H1 (cell line): ENCODE results near the gene CWH43. TPM values are rescaled to one million over a fixed set of nuclear protein-coding genes. Genes with fewer than 3 reads are reported as not detected.

Experiments used
- CTCF ChIA-PET: fragments of 300-600 bp; sonication (Branson Sonifier 250); formaldehyde crosslinking; loops from one replicate; lab custom pipeline; 2021; ENCODE audit not compliant: partially characterized antibody; lab: Charles Lee
- POLR2A ChIA-PET: fragments of 300-600 bp; sonication (Branson Sonifier 250); formaldehyde crosslinking; loops from one replicate; lab custom pipeline; 2021; ENCODE audit warnings: inconsistent platforms; ENCODE audit not compliant: partially characterized antibody; lab: Charles Lee
- DNase-seq, 2 experiments: peaks; one replicate each; pipeline versions ENCODE4 v3.0.0 to v3.0.0-alpha.2; 2010 to 2022; ENCODE audit warnings: low spot score in 2 of 2, low read depth in 1 of 2, mixed read lengths in 1 of 2
- FAIRE-seq: peaks from 2 replicates; lab custom pipeline; 2011; peaks lifted over from hg19 to GRCh38; lab: Jason Lieb, UNC
- H2AFZ ChIP-seq: 2 replicates; pipeline ENCODE4 v1.8.1; 2012; ENCODE audit warnings: low read length, inconsistent platforms
- H2AK5ac ChIP-seq: 2 replicates; pipeline ENCODE4 v1.6.1; 2013; ENCODE audit warnings: low read depth, low read length
- H2BK120ac ChIP-seq: replicated peaks from 2 replicates; pipeline ENCODE3; 2013; ENCODE audit warnings: low read depth, low read length, inconsistent platforms
- H2BK12ac ChIP-seq: 2 replicates; pipeline ENCODE4 v1.6.1; 2013; ENCODE audit warnings: low read depth, low read length
- H2BK15ac ChIP-seq: 2 replicates; pipeline ENCODE4 v1.6.1; 2013; ENCODE audit warnings: low read length
- H2BK20ac ChIP-seq: 2 replicates; pipeline ENCODE4 v1.6.1; 2013; ENCODE audit warnings: low read length
- H2BK5ac ChIP-seq: 2 replicates; pipeline ENCODE4 v1.6.1; 2013; ENCODE audit warnings: low read depth, low read length
- H3K14ac ChIP-seq: 2 replicates; pipeline ENCODE4 v1.6.1; 2013; ENCODE audit warnings: inconsistent platforms; ENCODE audit not compliant: insufficient read length
- H3K18ac ChIP-seq: 2 replicates; pipeline ENCODE4 v1.6.1; 2013; ENCODE audit warnings: low read length; ENCODE audit errors: extremely low read depth
- H3K23ac ChIP-seq: 2 replicates; pipeline ENCODE4 v1.6.1; 2013; ENCODE audit warnings: inconsistent platforms; ENCODE audit not compliant: insufficient read length
- H3K23me2 ChIP-seq: 2 replicates; pipeline ENCODE4 v1.6.1; 2013; ENCODE audit warnings: low read depth, low read length
- H3K27ac ChIP-seq: 2 replicates; pipeline ENCODE4 v1.6.1; 2011; ENCODE audit warnings: low read depth, low read length, inconsistent platforms
- H3K27me3 ChIP-seq, 4 experiments: replicated peaks in 1 of 4; 1 replicate in 1 of 4; 2 replicates in 3 of 4; pipeline versions ENCODE4 v1.6.1 to v1.8.1; 2011 to 2013; ENCODE audit warnings: low read length in 3 of 4, mild to moderate bottlenecking in 3 of 4, inconsistent platforms in 2 of 4, mixed read lengths in 2 of 4, moderate library complexity in 1 of 4; ENCODE audit not compliant: control insufficient read depth in 3 of 4, insufficient read depth in 3 of 4; ENCODE audit errors: extremely low read depth in 1 of 4
- H3K36me3 ChIP-seq, 4 experiments: 2 replicates each; pipeline versions ENCODE4 v1.6.1 to v1.8.1; 2011 to 2013; ENCODE audit warnings: mild to moderate bottlenecking in 4 of 4, low read length in 3 of 4, moderate library complexity in 2 of 4, control low read depth in 1 of 4, inconsistent platforms in 1 of 4; ENCODE audit not compliant: insufficient read depth in 4 of 4, control insufficient read depth in 2 of 4
- H3K4ac ChIP-seq: replicated peaks from 2 replicates; pipeline ENCODE3; 2013; ENCODE audit warnings: low read length, low read depth, mixed read lengths, inconsistent platforms; ENCODE audit not compliant: insufficient read length
- H3K4me1 ChIP-seq, 4 experiments: replicated peaks in 1 of 4; 1 replicate in 1 of 4; 2 replicates in 3 of 4; pipeline versions ENCODE4 v1.6.1 to v1.8.1; 2011 to 2013; ENCODE audit warnings: low read length in 3 of 4, inconsistent platforms in 2 of 4, mixed read lengths in 1 of 4; ENCODE audit not compliant: insufficient read depth in 4 of 4, control insufficient read depth in 3 of 4
- H3K4me2 ChIP-seq, 2 experiments: 2 replicates each; pipeline versions ENCODE4 v1.6.1 to v1.8.1; 2011 to 2013; ENCODE audit warnings: low read depth in 2 of 2, low read length in 2 of 2, control low read depth in 1 of 2, inconsistent platforms in 1 of 2, mild to moderate bottlenecking in 1 of 2; ENCODE audit not compliant: insufficient read depth in 1 of 2
- H3K4me3 ChIP-seq, 4 experiments: fragments of 200-600, 300-600 bp in 1 of 4; sonication (generic), shearing (Covaris generic), sonication (Bioruptor Twin) in 1 of 4; 2 replicates each; pipeline versions ENCODE4 v1.5.1 to v1.8.1; 2011 to 2016; ENCODE audit warnings: low read length in 4 of 4, low read depth in 3 of 4, control low read depth in 2 of 4, inconsistent platforms in 2 of 4, mild to moderate bottlenecking in 2 of 4, mixed read lengths in 1 of 4, moderate library complexity in 1 of 4; ENCODE audit not compliant: insufficient read depth in 2 of 4; ENCODE audit errors: extremely low read depth in 1 of 4
- H3K56ac ChIP-seq: replicated peaks from 2 replicates; pipeline ENCODE3; 2013; ENCODE audit warnings: low read depth, mild to moderate bottlenecking, mixed read lengths, low read length, inconsistent platforms; ENCODE audit not compliant: insufficient read length
- H3K79me1 ChIP-seq: 2 replicates; pipeline ENCODE4 v1.6.1; 2013; ENCODE audit warnings: low read depth, low read length, control low read depth
- H3K79me2 ChIP-seq, 2 experiments: 2 replicates each; pipeline versions ENCODE4 v1.6.1 to v1.8.1; 2012 to 2013; ENCODE audit warnings: low read length in 2 of 2, mild to moderate bottlenecking in 2 of 2, inconsistent platforms in 1 of 2; ENCODE audit not compliant: insufficient read depth in 2 of 2, control insufficient read depth in 1 of 2
- H3K9ac ChIP-seq, 4 experiments: replicated peaks in 1 of 4; 1 replicate in 1 of 4; 2 replicates in 3 of 4; pipeline versions ENCODE4 v1.6.1 to v1.8.1; 2011 to 2013; ENCODE audit warnings: low read depth in 3 of 4, low read length in 3 of 4, control low read depth in 2 of 4, mild to moderate bottlenecking in 2 of 4, moderate library complexity in 2 of 4, inconsistent platforms in 1 of 4; ENCODE audit errors: extremely low read depth in 1 of 4
- H3K9me3 ChIP-seq, 2 experiments: 2 replicates each; pipeline versions ENCODE4 v1.6.1 to v1.8.1; 2012 to 2013; ENCODE audit warnings: mild to moderate bottlenecking in 2 of 2, moderate library complexity in 2 of 2, control low read depth in 1 of 2, inconsistent platforms in 1 of 2, low read depth in 1 of 2, low read length in 1 of 2, mixed read lengths in 1 of 2; ENCODE audit not compliant: insufficient read depth in 2 of 2
- H4K20me1 ChIP-seq, 2 experiments: replicated peaks in 1 of 2; 2 replicates each; pipeline versions ENCODE3 to v1.8.1; 2011 to 2013; ENCODE audit warnings: inconsistent platforms in 2 of 2, low read length in 2 of 2, mild to moderate bottlenecking in 1 of 2; ENCODE audit not compliant: insufficient read depth in 2 of 2, control insufficient read depth in 1 of 2
- H4K5ac ChIP-seq: 2 replicates; pipeline ENCODE4 v1.6.1; 2013; ENCODE audit warnings: low read length, low read depth, mixed read lengths, inconsistent platforms; ENCODE audit not compliant: insufficient read length
- H4K8ac ChIP-seq: 2 replicates; pipeline ENCODE4 v1.8.0; 2013; ENCODE audit warnings: mild to moderate bottlenecking, moderate library complexity, low read length, inconsistent platforms; ENCODE audit not compliant: insufficient read depth; ENCODE audit errors: extremely low read depth
- H4K91ac ChIP-seq: replicated peaks from 2 replicates; pipeline ENCODE3; 2013; ENCODE audit warnings: low read length, mixed read lengths, inconsistent platforms; ENCODE audit not compliant: insufficient read length
- CBX8 ChIP-seq: fragments of 300-800, 300-1000 bp; sonication (generic); IDR thresholded peaks from 2 replicates; pipeline ENCODE4 v1.7.1; 2016; ENCODE audit warnings: low read depth, low read length, borderline replicate concordance
- CTBP2 ChIP-seq: IDR thresholded peaks from 2 replicates; pipeline ENCODE4 v1.7.0; 2011; ENCODE audit warnings: borderline replicate concordance, mild to moderate bottlenecking, moderate library complexity, mixed read lengths, low read length; ENCODE audit not compliant: insufficient read depth, insufficient read length
- FOSL1 ChIP-seq: IDR thresholded peaks from 2 replicates; pipeline ENCODE4 v1.6.1; 2011; ENCODE audit warnings: mild to moderate bottlenecking, low read depth, low read length, moderate library complexity; ENCODE audit not compliant: insufficient read depth
- GABPA ChIP-seq: IDR thresholded peaks from 2 replicates; pipeline ENCODE4 v1.6.1; 2011; ENCODE audit warnings: mild to moderate bottlenecking, low read length, moderate library complexity, borderline replicate concordance; ENCODE audit not compliant: insufficient read depth
- HDAC6 ChIP-seq: IDR thresholded peaks from one replicate; pipeline ENCODE4 v1.7.1; 2012; ENCODE audit warnings: low read depth, mild to moderate bottlenecking, inconsistent platforms, low read length, moderate library complexity
- SP1 ChIP-seq: IDR thresholded peaks from 2 replicates; pipeline ENCODE4 v1.6.1; 2011; ENCODE audit warnings: low read depth, low read length
- whole genome bisulfite sequencing, 2 experiments: shearing (Covaris generic) in 1 of 2; methylation state at CpG; one replicate each; pipeline versions ENCODE4 v1.1.6 to v1.1.7; 2013 to 2015; ENCODE audit warnings: low lambda C conversion rate in 2 of 2, mixed read lengths in 2 of 2, inconsistent platforms in 1 of 2, low coverage in 1 of 2, missing lambda C conversion rate in 1 of 2; ENCODE audit not compliant: insufficient replicate concordance in 2 of 2, insufficient coverage in 1 of 2, insufficient read length in 1 of 2; ENCODE audit errors: extremely low coverage in 1 of 2, missing lambda C conversion rate in 1 of 2; 5-methylcytosine and 5-hydroxymethylcytosine counted together
- polyA plus RNA-seq, 7 experiments: library from polyadenylated mRNA; depleted of rRNA in 3 of 7; stranded (reverse) in 5 of 7; unstranded in 2 of 7; fragments of >200 nt in 5 of 7; fragments of 200-250 nt in 2 of 7; gene quantifications; 1 replicate in 5 of 7; 2 replicates in 1 of 7; 4 replicates in 1 of 7; pipeline versions ENCODE4 v1.2.1 to v1.2.3, GENCODE V29; 2011 to 2013; ENCODE audit warnings: missing spikeins in 2 of 7, mixed read lengths in 2 of 7
- total RNA-seq: library from RNA; stranded (reverse); fragmentation: NEBNext Ultra II Directional; extraction: Animal tissue kit (Norgen Biotek cat#: 25700); gene quantifications from 2 replicates; pipeline ENCODE4 v1.2.1, GENCODE V29; 2021

Gene CWH43
- total and polyA plus RNA-seq, 2 of the 8 experiments (the other 6 are each of a cell fraction or from before 2014, with no cell fraction given): not detected

DNA sequence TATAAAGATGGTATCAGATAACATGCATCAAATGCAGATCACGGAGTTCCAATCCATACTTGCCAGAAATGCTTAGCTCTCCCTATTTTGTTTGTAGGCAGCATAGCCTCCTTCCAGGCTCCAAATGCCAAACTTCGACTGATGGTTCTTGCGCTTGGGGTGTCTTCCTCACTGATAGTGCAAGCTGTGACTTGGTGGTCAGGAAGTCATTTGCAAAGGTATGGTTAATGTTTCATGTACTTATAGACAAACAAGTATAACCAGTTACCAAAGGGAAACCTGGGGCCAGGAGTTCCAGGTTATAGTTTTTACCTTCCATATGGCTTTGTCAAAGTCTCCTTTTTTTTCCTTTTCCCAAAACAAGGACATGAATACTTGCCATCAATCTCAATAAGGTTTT, 5.3 kb downstream of the CWH43 start:
- Histone ChIP-seq H3K4me2 (no peak overlapping the region), H3K9me3 (peaks cover 16 to 34% of the 10 kb centered on the region in 2 experiments; a peak in 3 of 4 replicates), H3K4me1 (no peaks in the 10 kb centered on the region), H3K27me3 (peaks cover 0 to 16% (median 7%) of the 10 kb centered on the region in 4 experiments; a peak in 6 of 7 replicates), H3K9ac (no peak overlapping the region), H3K79me1 (no peaks in the 10 kb centered on the region), H3K18ac (no peak overlapping the region), H4K5ac (no peak overlapping the region), H3K79me2 (no peaks in the 10 kb centered on the region), H2AK5ac (no peak overlapping the region), H3K27ac (no peak overlapping the region), H4K8ac (no peak overlapping the region), H2BK20ac (no peak overlapping the region), H2BK120ac (no peak overlapping the region), H4K20me1 (no peaks in the 10 kb centered on the region), H2AFZ (no peak overlapping the region), H3K23me2 (peaks cover 1% of the 10 kb centered on the region; the same call in 1 of the 2 replicates), H3K36me3 (no peaks in the 10 kb centered on the region), H3K56ac (no peak overlapping the region), H2BK5ac (no peak overlapping the region), H3K23ac (no peak overlapping the region), H2BK15ac (no peak overlapping the region), H3K4me3 (no peak overlapping the region), H2BK12ac (no peak overlapping the region), H3K4ac (no peak overlapping the region), H3K14ac (no peak overlapping the region), H4K91ac (no peak overlapping the region)
- POLR2A ChIA-PET: no interaction called here
- no peak for DNase-seq
- no peak for FAIRE-seq
- CTCF ChIA-PET: no interaction called here
- WGBS, 2 experiments: 80% methylated on average over 3 of the region's 3 CpGs; no CpG with 5 or more reads in 1 of the 2 experiments
- TF ChIP-seq HDAC6: no peak
- no peak for TF ChIP-seq CBX8
- TF ChIP-seq SP1: no peak
- no peak for TF ChIP-seq FOSL1
- no peak for TF ChIP-seq CTBP2
- no peak for TF ChIP-seq GABPA
